ENCODE results near the gene WNT3A.

WNT3A gene

GRCh38 chr1:228022571-228023293 is 15.9 kb downstream of the WNT3A start:
- H3K4me3 ChIP-seq (ENCODE audit: low read depth, low read length): no peak overlapping the region
- ChIA-PET CTCF (no interaction called here), POLR2A (no interaction called here)
- DNase-seq (ENCODE audit: low read depth, low spot score): no peak
- TF ChIP-seq, protein P1, sequence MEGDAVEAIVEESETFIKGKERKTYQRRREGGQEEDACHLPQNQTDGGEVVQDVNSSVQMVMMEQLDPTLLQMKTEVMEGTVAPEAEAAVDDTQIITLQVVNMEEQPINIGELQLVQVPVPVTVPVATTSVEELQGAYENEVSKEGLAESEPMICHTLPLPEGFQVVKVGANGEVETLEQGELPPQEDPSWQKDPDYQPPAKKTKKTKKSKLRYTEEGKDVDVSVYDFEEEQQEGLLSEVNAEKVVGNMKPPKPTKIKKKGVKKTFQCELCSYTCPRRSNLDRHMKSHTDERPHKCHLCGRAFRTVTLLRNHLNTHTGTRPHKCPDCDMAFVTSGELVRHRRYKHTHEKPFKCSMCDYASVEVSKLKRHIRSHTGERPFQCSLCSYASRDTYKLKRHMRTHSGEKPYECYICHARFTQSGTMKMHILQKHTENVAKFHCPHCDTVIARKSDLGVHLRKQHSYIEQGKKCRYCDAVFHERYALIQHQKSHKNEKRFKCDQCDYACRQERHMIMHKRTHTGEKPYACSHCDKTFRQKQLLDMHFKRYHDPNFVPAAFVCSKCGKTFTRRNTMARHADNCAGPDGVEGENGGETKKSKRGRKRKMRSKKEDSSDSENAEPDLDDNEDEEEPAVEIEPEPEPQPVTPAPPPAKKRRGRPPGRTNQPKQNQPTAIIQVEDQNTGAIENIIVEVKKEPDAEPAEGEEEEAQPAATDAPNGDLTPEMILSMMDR (IDR thresholded peaks at IDR 0.05; ENCODE audit: insufficient read depth, low read length, missing control alignments): no peak

DNA sequence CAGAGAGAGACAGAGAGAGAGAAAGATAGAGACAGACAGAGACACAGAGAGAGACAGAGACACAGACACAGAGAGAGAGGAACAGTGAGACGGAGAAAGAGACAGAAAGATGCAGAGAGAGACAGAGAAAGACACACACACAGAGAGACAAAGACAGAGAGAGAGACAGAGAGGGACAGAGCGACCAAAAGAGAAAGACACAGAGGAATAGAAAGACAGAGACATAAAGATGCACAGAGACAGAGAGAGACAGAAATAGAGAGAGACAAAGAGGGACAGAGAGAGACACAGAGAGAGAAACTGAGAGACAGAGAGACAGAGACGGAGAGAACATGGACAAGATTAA is 16.5 kb downstream of the WNT3A start:
- CTCF ChIA-PET: no interaction called here

GRCh38 chr1:228029281-228029680 is 22.5 kb downstream of the WNT3A start:
- ChIA-PET POLR2A (no interaction called here), CTCF (interaction anchor here (1.4 kb wide), 1 partner anchor 30 kb away, joined by 3 read pairs; no protein-coding TSS in a partner anchor)
- DNase-seq (ENCODE audit: low read depth, low spot score): no peak
- H3K4me3 ChIP-seq (ENCODE audit: low read depth, low read length): no peak overlapping the region
- TF ChIP-seq, protein P1 (IDR thresholded peaks at IDR 0.05; ENCODE audit: insufficient read depth, low read length, missing control alignments): no peak

More for the DNA sequence above, 16.5 kb downstream of the WNT3A start:
- TF ChIP-seq, protein P1 (IDR thresholded peaks at IDR 0.05; ENCODE audit: insufficient read depth, low read length, missing control alignments): no peak
- POLR2A ChIA-PET: no interaction called here
- no peak for DNase-seq (ENCODE audit: low read depth, low spot score)
- H3K4me3 ChIP-seq (ENCODE audit: low read depth, low read length): no peak overlapping the region

DNA sequence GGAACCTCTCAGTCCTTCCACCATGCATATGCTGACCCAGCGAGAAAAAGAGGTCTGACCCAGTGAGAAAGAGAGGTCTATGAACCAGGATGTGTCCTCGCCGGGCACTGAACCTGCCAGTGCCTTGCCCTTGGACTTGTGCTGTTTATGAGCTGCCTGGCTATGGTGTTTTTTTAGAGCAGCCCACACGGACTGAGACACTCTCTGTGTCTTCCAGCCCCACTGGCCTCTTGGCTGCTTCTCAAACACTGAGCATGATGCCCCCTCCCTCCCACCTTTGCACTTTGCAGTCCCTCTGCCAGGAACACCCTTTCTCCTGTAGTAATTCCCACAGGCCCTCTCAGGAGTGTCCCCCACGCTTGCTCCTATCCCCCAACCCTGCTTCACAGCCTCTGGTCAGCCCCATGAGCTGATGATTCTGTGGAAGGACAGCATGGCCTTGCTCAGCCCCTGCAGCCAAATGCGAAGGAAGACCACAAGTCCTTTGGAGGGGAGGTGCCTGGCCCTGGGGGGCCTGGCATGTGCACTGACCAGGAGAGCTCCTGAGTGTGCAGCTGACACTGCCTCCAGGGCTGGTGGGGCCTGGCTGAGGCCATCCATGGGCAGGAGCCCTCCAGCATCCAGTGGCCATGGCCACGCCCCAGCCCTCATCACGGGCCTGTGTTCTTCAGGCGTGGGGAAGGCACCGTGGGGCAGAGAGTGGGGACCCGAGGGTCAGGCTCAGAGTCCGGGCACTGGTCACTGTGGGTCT is 23.8 kb downstream of the WNT3A start:
- CTCF ChIA-PET: interaction anchor here (1.4 kb wide), 1 partner anchor 31 kb away, joined by 3 read pairs; no protein-coding TSS in a partner anchor
- TF ChIP-seq, protein P1 (IDR thresholded peaks at IDR 0.05; ENCODE audit: insufficient read depth, low read length, missing control alignments): no peak
- no peak overlapping the region for H3K4me3 ChIP-seq (ENCODE audit: low read depth, low read length)
- no peak for DNase-seq (ENCODE audit: low read depth, low spot score)
- POLR2A ChIA-PET: no interaction called here

- DNase-seq (ENCODE audit: low read depth, low spot score): no peak
- ChIA-PET CTCF (no interaction called here), POLR2A (no interaction called here)
- TF ChIP-seq, protein P1 (IDR thresholded peaks at IDR 0.05; ENCODE audit: insufficient read depth, low read length, missing control alignments): no peak
- H3K4me3 ChIP-seq (ENCODE audit: low read depth, low read length): no peak overlapping the region
These were observed 24.6 kb downstream of the WNT3A start for GRCh38 chr1:228031276-228031995.

- TF ChIP-seq, protein P1 (IDR thresholded peaks at IDR 0.05; ENCODE audit: insufficient read depth, low read length, missing control alignments): no peak
- CTCF ChIA-PET: no interaction called here
- no peak for DNase-seq (ENCODE audit: low read depth, low spot score)
- POLR2A ChIA-PET: no interaction called here
- no peak overlapping the region for H3K4me3 ChIP-seq (ENCODE audit: low read depth, low read length)
These were observed 25.2 kb downstream of the WNT3A start for GRCh38 chr1:228032041-228032440.

Data from AG04449 (cell line).